Measurements from ENCODE around the gene METAP1D. TPM values are rescaled to one million over a fixed set of nuclear protein-coding genes. Genes with fewer than 3 reads are reported as not detected.

The METAP1D gene
- total RNA-seq, 1 experiment from 2014 or later: 10.4 TPM

GRCh38 chr2:172091000-172091641, 91.4 kb downstream of the METAP1D start:
- Histone ChIP-seq H3K9me3 (no peaks in the 10 kb centered on the region), H3K36me3 (ENCODE audit: control insufficient read depth, insufficient read depth, low read length) (no peaks in the 10 kb centered on the region), H3K4me3 (ENCODE audit: low read depth, low read length) (no peak overlapping the region), H3K4me1 (peaks cover 4% of the 10 kb centered on the region; the same call in 1 of the 2 replicates), H3K27me3 (replicated peaks; ENCODE audit: control insufficient read depth, insufficient read depth, low read length) (0 out of 2 replicates have a peak, but pooled peaks cover 2% of the 10 kb centered on the region)
- intact Hi-C loops (cut with micrococcal nuclease; ENCODE audit: unreplicated experiment): no loop called here
- H3K27ac Mint-ChIP-seq (ENCODE audit: unreplicated experiment): no peak overlapping the region
- H3K4me3 Mint-ChIP-seq (ENCODE audit: unreplicated experiment): no peak overlapping the region
- ChIA-PET CTCF (interaction anchor here (0.6 kb wide), 1 partner anchor 31 kb away, joined by 4 read pairs; no protein-coding TSS in a partner anchor), POLR2A (no interaction called here)
- peaks cover 7% of the 10 kb centered on the region for H3K36me3 Mint-ChIP-seq (ENCODE audit: insufficient read depth, unreplicated experiment)
- H3K4me1 Mint-ChIP-seq (ENCODE audit: low read depth, unreplicated experiment): peaks cover 6% of the 10 kb centered on the region
- no TSS peak for BruUV-seq (replicated peaks)
- no peaks in the 10 kb centered on the region for H3K9me3 Mint-ChIP-seq (ENCODE audit: unreplicated experiment)
- H3K27me3 Mint-ChIP-seq (ENCODE audit: insufficient read depth, unreplicated experiment): peaks cover 11% of the 10 kb centered on the region
- DNase-seq: no peak
- TF ChIP-seq CTCF (IDR thresholded peaks at IDR 0.05; ENCODE audit: insufficient read depth in 1 of 2, low read depth in 1 of 2, low read length in 1 of 2, severe bottlenecking in 1 of 2, unreplicated experiment in 1 of 2): no peak

- BruUV-seq (replicated peaks): no TSS peak
- 0 out of 2 replicates have a peak, but pooled peaks cover 2% of the 10 kb centered on the region for H3K27me3 ChIP-seq (replicated peaks; ENCODE audit: control insufficient read depth, insufficient read depth, low read length)
- Mint-ChIP-seq H3K4me1 (ENCODE audit: low read depth, unreplicated experiment) (peaks cover 6% of the 10 kb centered on the region), H3K27ac (ENCODE audit: unreplicated experiment) (no peak overlapping the region), H3K27me3 (ENCODE audit: insufficient read depth, unreplicated experiment) (peaks cover 10% of the 10 kb centered on the region), H3K4me3 (ENCODE audit: unreplicated experiment) (no peak overlapping the region), H3K36me3 (ENCODE audit: insufficient read depth, unreplicated experiment) (peaks cover 10% of the 10 kb centered on the region), H3K9me3 (ENCODE audit: unreplicated experiment) (no peaks in the 10 kb centered on the region)
- CTCF ChIA-PET: no interaction called here
- no peak for DNase-seq
- POLR2A ChIA-PET: no interaction called here
- intact Hi-C loops (cut with micrococcal nuclease; ENCODE audit: unreplicated experiment): no loop called here
- H3K4me3 ChIP-seq (ENCODE audit: low read depth, low read length): no peak overlapping the region
- TF ChIP-seq CTCF (IDR thresholded peaks at IDR 0.05; ENCODE audit: insufficient read depth in 1 of 2, low read depth in 1 of 2, low read length in 1 of 2, severe bottlenecking in 1 of 2, unreplicated experiment in 1 of 2): no peak
- no peaks in the 10 kb centered on the region for H3K9me3 ChIP-seq
- H3K4me1 ChIP-seq: peaks cover 4% of the 10 kb centered on the region; the same call in 1 of the 2 replicates
- H3K36me3 ChIP-seq (ENCODE audit: control insufficient read depth, insufficient read depth, low read length): no peaks in the 10 kb centered on the region
Measured at GRCh38 chr2:172091761-172092566, 92.2 kb downstream of the METAP1D start.

DNA sequence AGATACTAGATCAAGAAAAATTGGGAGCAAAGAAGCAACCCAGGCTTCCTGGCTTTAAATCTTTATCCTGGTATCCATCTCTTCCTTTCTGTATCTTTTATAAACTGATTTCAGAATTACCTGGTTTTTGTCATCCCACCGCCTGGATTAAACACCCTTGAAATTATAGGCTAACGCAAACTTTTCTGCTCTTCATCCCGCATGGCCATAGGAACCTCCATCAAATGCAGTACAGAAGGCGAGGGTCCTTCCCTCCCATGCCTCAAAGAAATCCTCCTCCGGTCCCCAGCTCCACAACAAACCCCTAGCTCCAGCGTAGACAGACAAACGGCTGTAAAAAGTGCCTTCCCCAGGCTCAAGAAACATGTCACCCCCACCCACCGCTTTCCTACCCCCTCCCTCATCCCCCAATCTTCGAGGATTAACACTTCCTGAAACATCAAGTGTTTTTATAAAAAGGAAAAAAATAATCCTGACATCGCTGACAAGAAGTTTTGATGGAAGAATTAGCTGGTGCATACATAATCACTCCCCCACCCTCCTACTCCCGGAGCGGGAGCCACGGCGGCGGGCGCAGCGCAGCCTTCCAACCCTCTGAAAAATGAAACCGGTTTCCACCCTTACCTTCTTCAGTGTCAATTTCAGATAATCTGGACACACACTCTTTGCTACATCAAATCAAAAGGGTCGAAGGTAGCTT, 93.1 kb downstream of the METAP1D start:
- H3K9me3 Mint-ChIP-seq (ENCODE audit: unreplicated experiment): no peaks in the 10 kb centered on the region
- no peak overlapping the region for H3K4me3 ChIP-seq (ENCODE audit: low read depth, low read length)
- no peak overlapping the region for H3K4me3 Mint-ChIP-seq (ENCODE audit: unreplicated experiment)
- no peak for DNase-seq
- TF ChIP-seq CTCF (IDR thresholded peaks at IDR 0.05; ENCODE audit: insufficient read depth in 1 of 2, low read depth in 1 of 2, low read length in 1 of 2, severe bottlenecking in 1 of 2, unreplicated experiment in 1 of 2): no peak
- H3K36me3 ChIP-seq (ENCODE audit: control insufficient read depth, insufficient read depth, low read length): no peaks in the 10 kb centered on the region
- peaks cover 4% of the 10 kb centered on the region; the same call in 1 of the 2 replicates for H3K4me1 ChIP-seq
- 0 out of 2 replicates have a peak, but pooled peaks cover 2% of the 10 kb centered on the region for H3K27me3 ChIP-seq (replicated peaks; ENCODE audit: control insufficient read depth, insufficient read depth, low read length)
- H3K9me3 ChIP-seq: no peaks in the 10 kb centered on the region
- peaks cover 6% of the 10 kb centered on the region for H3K4me1 Mint-ChIP-seq (ENCODE audit: low read depth, unreplicated experiment)
- no TSS peak for BruUV-seq (replicated peaks)
- peaks cover 10% of the 10 kb centered on the region for H3K27me3 Mint-ChIP-seq (ENCODE audit: insufficient read depth, unreplicated experiment)
- CTCF ChIA-PET: no interaction called here
- intact Hi-C loops (cut with micrococcal nuclease; ENCODE audit: unreplicated experiment): no loop called here
- H3K36me3 Mint-ChIP-seq (ENCODE audit: insufficient read depth, unreplicated experiment): peaks cover 13% of the 10 kb centered on the region
- H3K27ac Mint-ChIP-seq (ENCODE audit: unreplicated experiment): no peak overlapping the region
- POLR2A ChIA-PET: interaction anchor here (0.6 kb wide), 1 partner anchor 406 kb away, joined by 3 read pairs; the partner anchor contains the start of gene DYNC1I2
